GM12874 (cell line): ENCODE results near the gene CCDC57.

Source experiments
- TF ChIP-seq, protein P1 (sequence below): IDR thresholded peaks from 2 replicates; pipeline ENCODE4 v1.5.1; 2011; ENCODE audit warnings: low read depth, mild to moderate bottlenecking, control low read depth, low read length, moderate library complexity; ENCODE audit not compliant: insufficient read depth

Gene CCDC57

DNA sequence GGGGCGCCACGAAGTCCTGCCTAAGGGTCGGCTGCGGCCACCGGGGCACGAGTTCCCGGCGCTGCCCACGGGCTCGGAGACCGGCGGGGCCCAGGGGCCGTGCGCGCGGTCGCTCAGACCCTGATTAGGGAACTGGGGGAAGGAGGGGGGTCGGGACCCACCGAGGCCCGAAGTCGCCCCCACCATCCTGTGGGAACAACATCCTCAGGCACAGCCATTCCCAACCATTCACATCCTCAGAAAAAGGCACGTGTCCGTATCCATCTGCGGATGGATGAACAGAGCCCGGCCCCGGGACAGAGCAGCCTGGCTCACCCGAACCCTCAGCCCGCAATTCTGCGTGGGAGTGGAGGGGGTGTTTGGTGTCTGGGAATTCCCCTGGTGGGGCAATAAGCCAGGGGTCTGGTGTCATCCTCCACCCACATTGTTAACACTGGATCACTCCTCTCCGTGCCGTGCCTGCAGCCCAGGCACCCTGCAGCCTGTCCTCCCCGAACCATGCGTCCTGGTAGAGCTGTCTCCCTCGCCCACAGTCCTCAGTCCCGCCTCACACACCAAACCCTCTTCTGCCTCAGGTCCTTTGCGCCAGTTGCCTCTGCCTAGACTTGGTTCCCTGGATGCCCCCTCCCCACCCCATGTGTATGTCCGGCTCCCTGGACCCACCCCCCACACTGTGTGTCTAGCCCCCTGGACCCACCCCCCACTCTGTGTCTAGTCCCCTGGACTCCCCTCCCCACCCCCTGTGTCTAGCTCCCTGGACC, 789 bp upstream of the CCDC57 start:
- TF ChIP-seq, protein P1, sequence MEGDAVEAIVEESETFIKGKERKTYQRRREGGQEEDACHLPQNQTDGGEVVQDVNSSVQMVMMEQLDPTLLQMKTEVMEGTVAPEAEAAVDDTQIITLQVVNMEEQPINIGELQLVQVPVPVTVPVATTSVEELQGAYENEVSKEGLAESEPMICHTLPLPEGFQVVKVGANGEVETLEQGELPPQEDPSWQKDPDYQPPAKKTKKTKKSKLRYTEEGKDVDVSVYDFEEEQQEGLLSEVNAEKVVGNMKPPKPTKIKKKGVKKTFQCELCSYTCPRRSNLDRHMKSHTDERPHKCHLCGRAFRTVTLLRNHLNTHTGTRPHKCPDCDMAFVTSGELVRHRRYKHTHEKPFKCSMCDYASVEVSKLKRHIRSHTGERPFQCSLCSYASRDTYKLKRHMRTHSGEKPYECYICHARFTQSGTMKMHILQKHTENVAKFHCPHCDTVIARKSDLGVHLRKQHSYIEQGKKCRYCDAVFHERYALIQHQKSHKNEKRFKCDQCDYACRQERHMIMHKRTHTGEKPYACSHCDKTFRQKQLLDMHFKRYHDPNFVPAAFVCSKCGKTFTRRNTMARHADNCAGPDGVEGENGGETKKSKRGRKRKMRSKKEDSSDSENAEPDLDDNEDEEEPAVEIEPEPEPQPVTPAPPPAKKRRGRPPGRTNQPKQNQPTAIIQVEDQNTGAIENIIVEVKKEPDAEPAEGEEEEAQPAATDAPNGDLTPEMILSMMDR: no peak

DNA sequence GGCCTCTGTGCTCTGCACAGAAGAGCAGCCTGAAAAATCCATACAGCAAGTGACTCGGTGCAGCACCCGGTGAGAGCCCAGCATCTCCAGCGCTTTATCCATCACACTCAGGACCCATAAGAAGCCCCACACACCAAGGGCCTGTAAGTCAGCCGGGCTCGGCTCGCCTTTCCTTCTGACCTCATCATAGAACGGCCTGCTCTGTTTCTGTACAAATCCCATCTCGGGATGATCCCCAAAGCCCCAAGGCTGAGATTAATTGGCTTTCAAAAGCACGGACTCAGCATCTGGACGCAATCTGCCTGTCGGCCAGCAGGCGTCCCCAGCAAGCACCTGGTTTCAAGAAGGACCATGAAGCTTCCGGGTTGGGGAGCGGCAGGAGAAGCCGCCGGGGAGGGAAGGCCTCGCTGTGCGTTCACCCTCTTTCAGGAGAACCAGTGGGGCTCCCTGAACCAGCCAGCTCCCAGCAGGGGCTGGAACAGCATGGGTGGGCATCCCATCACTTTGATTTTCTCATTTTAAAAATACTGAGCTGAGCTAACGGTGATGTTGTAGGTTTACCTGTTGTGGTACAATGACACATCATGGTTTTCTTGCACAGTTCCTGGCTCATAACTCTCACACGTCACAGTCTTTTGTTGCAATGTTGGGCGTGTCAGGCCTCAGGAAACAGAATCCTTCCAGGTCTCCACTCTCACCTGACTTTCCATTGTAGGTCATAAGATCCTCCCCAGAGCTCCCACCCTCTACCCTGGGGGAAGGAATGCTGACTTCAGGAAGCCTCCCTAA, 6.7 kb downstream of the CCDC57 start:
- TF ChIP-seq, protein P1: peak; percentile 93

DNA sequence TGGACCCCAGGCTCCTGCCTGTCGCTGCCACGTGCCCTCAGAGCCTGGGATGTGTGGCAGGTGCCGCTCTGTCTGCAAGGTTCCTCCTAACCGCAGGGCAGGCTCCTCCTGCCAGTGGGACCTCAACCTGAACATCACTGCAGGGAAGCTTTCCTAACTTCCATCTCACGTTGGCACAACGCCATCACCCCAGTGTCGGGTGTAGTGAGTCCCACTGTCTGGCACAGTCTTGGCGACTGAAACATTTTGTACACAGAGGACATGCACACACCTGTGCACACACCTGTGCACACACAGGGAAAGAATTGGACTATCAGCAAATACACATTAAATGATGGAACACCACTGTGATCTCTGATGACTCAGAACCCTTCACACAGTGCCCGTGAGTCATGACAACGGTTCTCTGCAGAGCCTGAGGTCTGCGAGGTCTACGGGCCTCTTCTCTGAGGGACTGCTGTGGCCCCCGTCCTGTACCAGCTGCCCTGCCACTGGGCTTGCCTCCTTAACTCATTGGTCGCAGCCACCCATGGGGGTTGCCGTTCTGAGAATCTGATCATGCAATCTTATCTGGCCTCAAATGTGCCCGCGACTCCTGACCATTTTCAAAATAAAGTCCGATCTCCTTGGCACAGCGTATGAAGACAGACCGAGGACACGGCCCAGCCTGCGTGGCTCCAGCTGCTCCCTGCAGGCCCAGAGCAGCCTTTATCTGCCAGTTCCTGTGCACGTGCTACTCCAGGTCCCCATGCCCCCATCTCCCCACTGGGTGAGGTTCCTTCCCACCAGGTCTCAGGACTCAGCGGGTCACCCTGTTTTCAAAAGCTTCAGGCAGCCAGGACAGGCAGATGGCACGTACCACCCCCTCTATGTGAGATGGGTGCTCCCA, 7.6 kb downstream of the CCDC57 start:
- TF ChIP-seq, protein P1: no peak

DNA sequence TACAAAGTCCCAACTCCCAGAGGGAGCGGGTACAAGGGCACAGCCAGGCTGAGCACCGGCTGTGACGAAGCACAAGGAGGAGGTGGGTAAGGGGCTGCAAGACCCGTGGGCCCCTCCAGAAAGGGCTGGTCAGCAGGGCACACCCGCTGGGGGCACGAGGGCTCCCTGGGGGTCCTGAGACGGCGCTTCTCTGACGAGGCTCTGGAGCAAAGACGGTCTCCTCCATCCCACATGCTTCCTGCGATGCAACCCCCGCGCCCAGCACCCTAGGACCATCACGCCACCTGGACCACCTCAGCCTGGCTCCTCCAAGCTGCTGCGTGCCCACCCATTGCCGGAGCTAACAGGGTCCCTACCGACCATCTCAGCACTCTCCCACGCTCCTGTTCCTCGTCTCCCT, 8.7 kb downstream of the CCDC57 start:
- TF ChIP-seq, protein P1: no peak

DNA sequence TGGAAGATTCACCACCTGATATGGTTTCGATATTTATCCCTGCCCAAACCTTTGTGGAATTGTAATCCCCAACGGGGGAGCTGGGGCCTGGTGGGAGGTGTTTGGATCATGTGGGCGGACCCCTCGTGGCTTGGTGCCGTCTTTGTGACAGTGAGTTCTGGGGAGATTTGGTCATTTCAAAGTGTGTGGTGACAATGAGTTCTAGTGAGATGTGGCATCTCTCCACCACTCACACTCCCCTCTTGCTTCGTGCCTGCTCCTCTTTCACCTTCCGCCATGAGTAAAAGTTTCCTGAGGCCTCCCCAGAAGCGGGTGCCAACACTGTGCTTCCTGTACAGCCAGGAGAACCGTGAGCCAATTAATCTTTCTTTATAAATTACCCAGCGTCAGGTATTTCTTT, 9.7 kb downstream of the CCDC57 start:
- TF ChIP-seq, protein P1: no peak

DNA sequence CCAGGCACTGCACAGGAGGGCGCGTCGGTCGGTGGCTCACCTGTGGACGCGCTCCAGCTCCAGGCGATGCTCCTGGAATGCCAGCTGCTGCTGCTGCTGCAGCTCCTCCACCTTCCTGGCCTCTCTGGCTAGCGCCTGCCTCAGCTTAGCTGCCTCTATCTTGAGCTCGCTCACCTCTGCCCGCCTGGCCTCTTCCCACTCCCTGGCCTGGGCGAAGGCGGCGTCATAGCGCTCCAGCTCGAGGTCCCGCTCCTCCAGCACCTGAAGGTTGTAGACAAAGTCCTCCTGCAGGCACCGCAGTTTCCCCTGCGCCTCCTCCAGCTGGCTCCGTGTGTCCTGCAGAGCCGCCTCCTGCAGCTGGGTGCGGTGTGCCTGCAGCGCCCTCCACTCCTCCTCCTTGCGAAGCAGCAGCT, 11.1 kb downstream of the CCDC57 start:
- TF ChIP-seq, protein P1: no peak

DNA sequence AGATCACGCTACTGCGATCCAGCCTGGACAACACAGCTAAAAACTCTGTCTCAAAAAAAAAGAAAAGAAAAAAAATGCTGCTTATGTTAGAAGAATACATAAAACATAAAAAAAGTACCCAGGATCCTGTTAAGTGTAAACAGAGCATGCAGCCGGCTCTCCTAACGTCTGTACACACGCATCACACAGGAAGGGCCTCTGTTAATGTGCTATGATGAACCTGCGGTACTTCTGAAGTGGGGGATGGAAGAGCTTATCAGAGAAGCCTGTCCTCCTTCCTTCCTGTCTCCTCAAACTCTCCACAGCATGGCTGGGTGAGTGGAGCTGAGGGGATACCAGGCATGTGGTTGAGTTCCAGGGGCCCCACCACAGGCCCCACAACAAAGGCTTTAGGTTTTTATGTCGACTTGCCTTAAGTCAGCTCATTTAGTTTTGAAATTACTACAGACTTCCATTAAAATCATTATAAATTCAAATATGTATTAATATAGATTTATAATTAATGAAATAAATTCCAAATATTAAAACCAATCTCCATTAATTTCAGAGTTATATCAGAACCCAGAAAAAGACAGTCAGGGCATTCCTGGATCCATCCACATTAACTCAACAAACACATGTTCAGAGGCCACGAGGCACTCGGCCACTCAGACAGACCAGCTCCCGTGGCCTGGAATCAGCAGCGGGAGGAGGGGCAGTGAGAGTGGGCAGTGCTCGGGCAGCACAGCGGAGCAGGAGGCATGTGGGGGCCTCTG, 11.7 kb downstream of the CCDC57 start:
- TF ChIP-seq, protein P1: no peak
